Measurements from ENCODE around the gene GPATCH1. TPM values are rescaled to one million over a fixed set of nuclear protein-coding genes. Genes with fewer than 3 reads are reported as not detected.

Gene GPATCH1
- total and polyA plus RNA-seq, 2 of the 8 experiments (the other 6 are each of a cell fraction or from before 2014, with no cell fraction given) = 4.3 to 8.2 TPM

GRCh38 chr19:33118643-33119042 is 37.7 kb downstream of the GPATCH1 start:
- Histone ChIP-seq H3K27me3 (replicated peaks in 1 of 4; ENCODE audit: control insufficient read depth in 3 of 4, extremely low read depth in 1 of 4, insufficient read depth in 3 of 4, low read length in 3 of 4) (no peaks in the 10 kb centered on the region), H2AK5ac (ENCODE audit: low read depth, low read length) (no peak overlapping the region), H2BK5ac (ENCODE audit: low read depth, low read length) (no peak overlapping the region), H4K91ac (replicated peaks; ENCODE audit: insufficient read length, low read length) (no peak overlapping the region), H2BK15ac (ENCODE audit: low read length) (no peak overlapping the region), H2BK120ac (replicated peaks; ENCODE audit: low read depth, low read length) (no peak overlapping the region), H4K20me1 (replicated peaks in 1 of 2; ENCODE audit: control insufficient read depth in 1 of 2, insufficient read depth in 2 of 2, low read length in 2 of 2) (no peaks in the 10 kb centered on the region), H3K79me2 (ENCODE audit: control insufficient read depth in 1 of 2, insufficient read depth in 2 of 2, low read length in 2 of 2) (no peaks in the 10 kb centered on the region), H3K9ac (replicated peaks in 1 of 4; ENCODE audit: extremely low read depth in 1 of 4, low read depth in 3 of 4, low read length in 3 of 4) (no peak overlapping the region; a peak in 1 of 7 replicates), H3K4me2 (ENCODE audit: insufficient read depth in 1 of 2, low read depth in 2 of 2, low read length in 2 of 2) (no peak overlapping the region), H3K4me1 (replicated peaks in 1 of 4; ENCODE audit: control insufficient read depth in 3 of 4, insufficient read depth in 4 of 4, low read length in 3 of 4) (no peaks in the 10 kb centered on the region), H3K4me3 (ENCODE audit: extremely low read depth in 1 of 4, insufficient read depth in 2 of 4, low read depth in 3 of 4, low read length in 4 of 4) (no peak overlapping the region), H3K36me3 (ENCODE audit: control insufficient read depth in 2 of 4, insufficient read depth in 4 of 4, low read length in 3 of 4) (peaks cover 2 to 26% (median 9%) of the 10 kb centered on the region in 4 experiments), H3K4ac (replicated peaks; ENCODE audit: insufficient read length, low read depth, low read length) (no peak overlapping the region), H2BK20ac (ENCODE audit: low read length) (no peak overlapping the region), H3K23ac (ENCODE audit: insufficient read length) (no peak overlapping the region), H3K56ac (replicated peaks; ENCODE audit: insufficient read length, low read depth, low read length) (no peak overlapping the region), H3K27ac (ENCODE audit: low read depth, low read length) (no peak overlapping the region), H3K23me2 (ENCODE audit: low read depth, low read length) (peaks cover 2% of the 10 kb centered on the region; the same call in 1 of the 2 replicates), H4K8ac (ENCODE audit: extremely low read depth, insufficient read depth, low read length) (no peak overlapping the region), H3K18ac (ENCODE audit: extremely low read depth, low read length) (no peak overlapping the region), H2BK12ac (ENCODE audit: low read depth, low read length) (no peak overlapping the region), H2AFZ (ENCODE audit: low read length) (no peak overlapping the region), H3K79me1 (ENCODE audit: low read depth, low read length) (no peaks in the 10 kb centered on the region), H4K5ac (ENCODE audit: insufficient read length, low read depth, low read length) (no peak overlapping the region), H3K14ac (ENCODE audit: insufficient read length) (no peak overlapping the region), H3K9me3 (ENCODE audit: insufficient read depth in 2 of 2, low read depth in 1 of 2, low read length in 1 of 2) (no peaks in the 10 kb centered on the region)
- TF ChIP-seq CTCF (IDR thresholded peaks at IDR 0.05; ENCODE audit: control extremely low read depth in 1 of 3, insufficient read depth in 1 of 3, low read depth in 1 of 3, low read length in 3 of 3) (no peak), GTF2F1 (IDR thresholded peaks at IDR 0.05; ENCODE audit: borderline replicate concordance, low read depth, low read length) (no peak), SP2 (IDR thresholded peaks at IDR 0.05; ENCODE audit: low read length) (no peak), TAF7 (optimal IDR thresholded peaks at IDR 0.05; ENCODE audit: borderline replicate concordance, low read depth, low read length) (no peak), TBP (IDR thresholded peaks at IDR 0.05; ENCODE audit: low read depth, low read length) (no peak), GABPA (IDR thresholded peaks at IDR 0.05; ENCODE audit: borderline replicate concordance, insufficient read depth, low read length) (no peak), ATF2 (IDR thresholded peaks at IDR 0.05; ENCODE audit: low read length) (no peak)
- DNase-seq (ENCODE audit: low read depth in 1 of 2, low spot score in 2 of 2) = no peak
- ChIA-PET POLR2A (ENCODE audit: partially characterized antibody) (no interaction called here), CTCF (ENCODE audit: partially characterized antibody) (interaction anchor here (0.6 to 3.8 kb wide), 19 partner anchors 9 to 1213 kb away, joined by 3 to 25 read pairs (median 3); partner anchors contain the start of genes CEP89 and FAAP24)
- WGBS, 2 experiments (ENCODE audit: extremely low coverage in 1 of 2, insufficient coverage in 1 of 2, insufficient read length in 1 of 2, insufficient replicate concordance in 2 of 2, low coverage in 1 of 2, low lambda C conversion rate in 2 of 2, missing lambda C conversion rate in 1 of 2) = 81% methylated on average over 10 of the region's 10 CpGs; no CpG with 5 or more reads in 1 of the 2 experiments
- no peak for FAIRE-seq
